NCI-H345 treated with DMSO at 0.1 percent for 48 hours (cell line): ENCODE measurements around the gene HNRNPDL.
"Not testable (repeated sequence)": the region's sequence is repeated elsewhere in the genome, so short reads cannot be mapped to it uniquely, and the experiment has no call there.

Experiments used
- DNase-seq: peaks from one replicate; lab custom pipeline; 2025; ENCODE audit not compliant: unreplicated experiment; lab: John Stamatoyannopoulos, UW

HNRNPDL gene

GRCh38 chr4:82390061-82390460, 40.2 kb downstream of the HNRNPDL start:
- DNase-seq: not testable (repeated sequence)

DNA sequence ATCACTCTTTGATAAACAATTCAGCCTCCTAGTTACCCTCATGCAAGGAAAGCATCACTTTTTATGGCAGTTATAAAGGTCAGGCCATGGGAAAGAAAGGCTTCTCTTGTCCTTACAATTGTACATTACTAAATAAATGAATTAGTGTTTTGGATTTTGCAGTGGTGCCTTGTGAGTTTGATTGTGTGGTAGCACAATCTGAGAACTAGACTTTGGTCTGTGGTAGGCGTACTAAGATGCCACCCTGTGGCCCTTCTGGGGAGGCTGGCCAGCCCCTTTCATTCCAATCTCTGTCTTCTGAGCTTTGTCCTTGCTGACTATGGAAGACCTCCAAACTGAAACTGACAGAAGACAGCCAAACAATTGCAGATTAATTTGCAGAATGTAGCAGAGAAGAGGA, 41.9 kb downstream of the HNRNPDL start:
- DNase-seq: no peak

DNA sequence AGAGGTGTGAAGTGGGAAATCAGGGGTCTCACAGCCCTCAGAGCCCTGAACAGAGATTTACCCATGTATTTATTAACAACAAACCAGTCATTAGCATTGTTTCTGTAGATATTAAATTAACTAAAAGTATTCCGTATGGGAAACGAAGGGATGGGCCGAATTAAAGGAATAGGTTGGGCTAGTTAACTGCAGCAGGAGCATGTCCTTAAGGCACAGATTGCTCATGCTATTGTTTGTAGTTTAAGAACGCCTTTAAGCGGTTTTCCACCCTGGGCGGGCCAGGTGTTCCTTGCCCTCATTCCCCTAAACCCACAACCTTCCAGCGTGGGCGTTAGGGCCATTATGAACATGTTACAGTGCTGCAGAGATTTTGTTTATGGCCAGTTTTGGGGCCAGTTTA, 44.0 kb downstream of the HNRNPDL start:
- not testable (repeated sequence) for DNase-seq

GRCh38 chr4:82382751-82383150, 47.5 kb downstream of the HNRNPDL start:
- no peak for DNase-seq

DNA sequence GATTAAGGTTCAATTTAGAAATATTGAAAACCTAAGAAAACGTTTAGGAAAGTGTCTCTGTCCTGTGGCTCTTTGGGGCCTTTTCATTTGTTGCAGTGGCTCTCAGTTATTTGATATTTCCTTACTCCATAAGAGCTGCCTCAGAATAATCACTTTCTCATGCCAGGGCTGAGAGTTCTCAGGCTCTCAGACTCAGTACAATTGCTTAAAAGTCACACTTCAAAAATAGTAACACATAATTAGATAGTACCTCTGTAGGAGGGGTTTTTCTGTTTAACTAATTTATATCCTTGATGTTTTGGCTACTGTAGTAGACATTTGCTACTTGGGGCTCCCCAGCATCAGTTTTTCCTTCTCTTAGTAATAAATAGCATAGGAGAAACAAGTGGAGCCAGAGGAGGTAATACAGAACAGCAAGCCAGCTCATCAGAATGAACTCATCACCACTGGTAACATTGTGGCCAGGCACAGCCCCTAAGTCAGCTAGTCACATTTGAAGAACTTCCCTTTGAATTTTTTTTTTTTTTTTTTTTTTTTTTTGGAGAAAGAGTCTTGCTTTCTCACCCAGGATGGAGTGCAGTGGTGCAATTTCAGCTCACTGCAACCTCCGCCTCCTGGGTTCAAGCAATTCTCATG, 48.5 kb downstream of the HNRNPDL start:
- DNase-seq: no peak

DNA sequence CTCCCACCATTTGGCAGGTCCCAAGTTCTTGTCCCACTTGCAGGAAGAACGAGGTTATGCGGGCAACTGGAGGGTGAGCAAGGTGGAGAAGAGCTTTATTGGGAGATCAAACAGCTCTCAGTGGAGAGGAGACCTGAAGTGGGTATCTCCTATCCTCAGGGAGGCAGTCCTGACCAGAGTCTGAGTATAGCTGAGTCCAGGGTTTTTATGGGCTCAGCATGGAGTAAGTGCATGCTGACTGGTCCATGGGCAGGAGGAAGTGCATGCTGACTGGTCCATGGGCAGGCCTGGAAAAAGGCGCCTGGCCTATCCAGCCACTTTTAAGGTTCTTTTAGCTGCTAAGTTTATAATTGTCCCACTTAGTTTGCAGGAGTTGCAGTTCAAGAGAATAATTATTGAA, 49.0 kb downstream of the HNRNPDL start:
- DNase-seq: no peak

- DNase-seq: no peak
Observed at GRCh38 chr4:82380831-82381230, 49.4 kb downstream of the HNRNPDL start.

GRCh38 chr4:82380344-82380743, 49.9 kb downstream of the HNRNPDL start:
- DNase-seq: no peak

GRCh38 chr4:82376109-82376508, 54.2 kb downstream of the HNRNPDL start:
- no peak for DNase-seq

DNA sequence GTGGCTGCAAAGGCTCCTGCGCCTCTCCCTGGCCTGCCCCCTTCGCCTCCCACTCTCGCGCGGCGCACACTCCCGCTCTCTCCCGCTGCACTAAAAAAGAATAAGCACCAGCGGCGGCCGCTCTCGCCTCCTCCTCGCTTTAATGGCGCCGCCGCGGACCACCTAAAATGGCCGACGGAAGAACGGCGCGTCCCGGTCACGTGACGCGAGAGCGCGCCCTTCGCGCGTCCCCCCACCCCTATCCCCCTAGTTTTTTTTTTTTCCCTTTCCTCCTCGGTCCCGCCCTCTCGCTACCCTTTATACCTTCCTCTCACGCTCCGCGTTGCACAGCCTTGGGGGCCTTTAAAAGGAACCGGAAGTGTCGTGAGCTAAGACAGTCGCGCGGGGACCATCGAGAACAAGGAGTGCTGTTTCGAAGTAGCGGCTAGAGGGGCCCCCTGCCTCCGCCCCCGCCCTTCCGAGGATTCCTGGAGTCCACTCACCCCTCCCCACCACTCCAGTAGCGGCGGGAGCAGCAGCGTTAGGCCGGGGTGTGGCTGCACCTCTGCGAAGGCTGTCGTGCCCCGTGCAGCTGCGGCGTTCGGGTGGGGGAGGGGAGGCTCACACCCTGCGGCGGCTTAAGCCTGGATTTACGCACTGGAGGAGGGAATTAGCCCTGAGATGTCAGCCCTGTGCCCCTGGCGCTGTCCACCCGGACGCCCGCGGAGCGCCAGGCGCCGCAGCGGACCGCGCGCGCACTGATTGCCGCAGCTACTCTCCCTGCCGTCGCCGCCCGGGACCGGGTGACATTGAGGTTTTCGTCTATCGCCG, 56.2 kb downstream of the HNRNPDL start, which contains the start of gene HNRNPD:
Gene HNRNPD (minus strand): TSS at position 176 of the 810 bp plus-strand sequence. CDS start 313 bp downstream, outside the sequence.
- peak; percentile 93 for DNase-seq

DNA sequence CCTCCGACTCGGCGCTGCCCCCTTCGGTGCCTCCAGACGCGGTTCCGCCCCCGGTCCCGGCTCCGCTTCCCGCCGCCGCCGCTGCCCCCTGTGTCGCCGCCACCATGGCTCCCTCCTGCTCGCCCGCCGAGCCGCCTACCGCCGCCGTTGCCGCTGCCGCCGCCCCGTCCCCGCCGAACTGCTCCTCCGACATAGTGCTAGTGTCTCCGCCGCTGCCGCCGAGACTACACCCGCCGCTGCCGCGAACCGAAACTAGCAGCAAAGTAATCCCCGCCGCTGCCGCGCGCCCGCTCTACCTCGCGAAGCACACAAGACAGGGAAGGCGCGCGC, 56.8 kb downstream of the HNRNPDL start:
- no peak for DNase-seq
